Testis (tissue), 2 donors: Measurements from ENCODE around the gene SYN1.

Experiments
- CTCF ChIP-seq, 3 experiments: fragments of 450-650 bp in 2 of 3; fragments of 200-600 bp in 1 of 3; sonication (generic) in 1 of 3; IDR thresholded peaks; one replicate each; pipeline ENCODE4 v1.5.1; 2016 to 2019; ENCODE audit warnings: antibody characterized with exemption in 3 of 3, mild to moderate bottlenecking in 2 of 3, moderate library complexity in 1 of 3
- POLR2A ChIP-seq: fragments of 450-650 bp; IDR thresholded peaks from one replicate; pipeline ENCODE4 v1.6.1; 2017; ENCODE audit warnings: antibody characterized with exemption, mild to moderate bottlenecking, moderate library complexity

- TF ChIP-seq CTCF (IDR thresholded peaks at IDR 0.05) = no peak
- TF ChIP-seq POLR2A = no peak
Measured at GRCh38 chrX:47576021-47576898, 43.4 kb downstream of the SYN1 start.
